ENCODE results near the gene MAK.
"Not testable (repeated sequence)": the region's sequence is repeated elsewhere in the genome, so short reads cannot be mapped to it uniquely, and the experiment has no call there.

MAK gene

GRCh38 chr6:10725716-10726115, 112.6 kb downstream of the MAK start:
- DNase-seq (ENCODE audit: low read depth, low spot score): no peak

- no peak for DNase-seq (ENCODE audit: low read depth, low spot score)
These were observed 113.3 kb downstream of the MAK start for GRCh38 chr6:10725044-10725443.

- DNase-seq (ENCODE audit: low read depth, low spot score): no peak
These were observed 114.8 kb downstream of the MAK start for GRCh38 chr6:10723567-10723881.

GRCh38 chr6:10722820-10723566, 115.3 kb downstream of the MAK start, which contains the start of gene TMEM14C:
Gene TMEM14C, plus strand, starts transcription at chr6:10723070. Its CDS starts 1,544 bp downstream, at chr6:10724614.
- peak; percentile 94 for DNase-seq (ENCODE audit: low read depth, low spot score)

GRCh38 chr6:10722570-10722819, 115.8 kb downstream of the MAK start:
- no peak for DNase-seq (ENCODE audit: low read depth, low spot score)

- DNase-seq (ENCODE audit: low read depth, low spot score): no peak
These were observed 116.3 kb downstream of the MAK start for GRCh38 chr6:10721850-10722569.

- not testable (repeated sequence) for DNase-seq (ENCODE audit: low read depth, low spot score)
These were observed 117.1 kb downstream of the MAK start for GRCh38 chr6:10720960-10721849.

GRCh38 chr6:10720265-10720959, 117.9 kb downstream of the MAK start:
- DNase-seq (ENCODE audit: low read depth, low spot score): no peak

- DNase-seq (ENCODE audit: low read depth, low spot score): no peak
These were observed 118.4 kb downstream of the MAK start for GRCh38 chr6:10719964-10720264.

GRCh38 chr6:10719296-10719963, 118.9 kb downstream of the MAK start:
- no peak for DNase-seq (ENCODE audit: low read depth, low spot score)

- no peak for DNase-seq (ENCODE audit: low read depth, low spot score)
These were observed 124.4 kb downstream of the MAK start for GRCh38 chr6:10713962-10714361.
